GM18867 (cell line): Measurements from ENCODE around the gene DMWD.
"Not testable (repeated sequence)": the region's sequence is repeated elsewhere in the genome, so short reads cannot be mapped to it uniquely, and the experiment has no call there.

ENCODE experiments used
- ATAC-seq: cut with Tn5 transposase; IDR thresholded peaks from one replicate; pipeline ENCODE4 v1.9.1; 2021; ENCODE audit warnings: mild to moderate bottlenecking, moderate library complexity; ENCODE audit not compliant: unreplicated experiment

Gene DMWD

GRCh38 chr19:45816236-45817009, 23.8 kb upstream of the DMWD start:
- ATAC-seq = no peak

- ATAC-seq = no peak
Observed at GRCh38 chr19:45815481-45816216, 23.0 kb upstream of the DMWD start.

- no peak for ATAC-seq
Observed at GRCh38 chr19:45814851-45815480, 22.3 kb upstream of the DMWD start, which contains the start of gene RSPH6A. Gene RSPH6A (minus strand): TSS chr19:45815308. CDS start chr19:45815176, 132 bp downstream.

DNA sequence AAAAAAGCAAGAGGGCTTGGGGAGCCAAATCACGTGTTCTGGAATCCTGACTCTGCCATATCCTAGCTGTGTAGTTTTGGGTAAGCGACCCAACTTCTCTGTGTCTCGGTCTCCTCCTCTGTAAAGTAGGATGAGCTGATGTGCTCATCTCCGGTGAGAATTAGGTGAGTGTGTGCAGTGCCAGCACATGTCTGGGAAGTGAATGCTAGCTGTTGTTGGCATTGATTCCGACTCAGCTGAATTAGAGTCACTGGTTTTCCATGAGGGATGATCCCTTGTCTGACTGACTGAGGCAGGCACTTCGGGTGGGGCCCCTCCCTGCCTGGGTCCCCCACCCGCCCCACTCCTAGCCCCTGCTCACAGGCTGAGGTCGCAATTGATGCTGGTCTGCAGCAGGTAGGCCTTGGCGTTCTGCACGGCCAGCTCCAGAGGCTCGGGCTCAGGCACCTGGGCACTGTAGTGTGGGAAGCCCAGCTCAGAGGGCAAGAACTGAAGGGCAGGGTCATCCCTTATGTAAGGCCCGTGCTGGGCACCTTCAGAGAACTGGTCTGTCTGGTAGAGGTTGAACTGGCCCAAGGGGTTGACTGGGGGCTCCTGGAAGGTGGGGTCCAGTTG, 21.6 kb upstream of the DMWD start:
- ATAC-seq = no peak

- no peak for ATAC-seq
Observed at GRCh38 chr19:45812297-45812696, 19.7 kb upstream of the DMWD start.

DNA sequence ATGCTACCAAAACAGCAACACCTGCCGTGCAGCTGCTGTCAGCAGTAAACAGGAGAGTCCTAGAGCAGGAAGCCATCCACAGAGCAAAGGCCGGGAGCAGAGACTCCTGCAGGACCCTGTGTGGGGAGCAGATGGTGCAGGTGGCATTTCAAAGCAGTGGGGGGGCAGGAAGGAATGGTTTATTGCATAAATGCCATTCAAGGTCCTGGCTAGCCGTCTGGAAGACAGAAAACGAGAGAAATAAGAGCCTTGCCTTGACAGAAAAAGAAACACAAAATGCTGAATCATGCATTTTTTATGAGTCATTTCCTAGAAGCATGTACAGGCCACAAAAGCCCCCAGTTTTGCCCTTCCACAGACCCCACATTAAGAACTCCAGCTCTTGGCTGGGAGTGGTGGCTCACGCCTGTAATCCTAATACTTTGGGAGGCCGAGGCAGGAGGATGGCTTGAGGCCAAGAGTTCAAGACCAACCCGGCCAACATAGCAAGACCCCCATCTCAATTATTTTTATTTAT, 17.1 kb upstream of the DMWD start:
- no peak for ATAC-seq

- no peak for ATAC-seq
Observed at GRCh38 chr19:45805719-45806118, 13.1 kb upstream of the DMWD start.

GRCh38 chr19:45804959-45805230, 12.2 kb upstream of the DMWD start:
- no peak for ATAC-seq

GRCh38 chr19:45804140-45804958, 11.7 kb upstream of the DMWD start:
- ATAC-seq = no peak

- ATAC-seq = no peak
Observed at GRCh38 chr19:45801603-45802175, 9.0 kb upstream of the DMWD start.

DNA sequence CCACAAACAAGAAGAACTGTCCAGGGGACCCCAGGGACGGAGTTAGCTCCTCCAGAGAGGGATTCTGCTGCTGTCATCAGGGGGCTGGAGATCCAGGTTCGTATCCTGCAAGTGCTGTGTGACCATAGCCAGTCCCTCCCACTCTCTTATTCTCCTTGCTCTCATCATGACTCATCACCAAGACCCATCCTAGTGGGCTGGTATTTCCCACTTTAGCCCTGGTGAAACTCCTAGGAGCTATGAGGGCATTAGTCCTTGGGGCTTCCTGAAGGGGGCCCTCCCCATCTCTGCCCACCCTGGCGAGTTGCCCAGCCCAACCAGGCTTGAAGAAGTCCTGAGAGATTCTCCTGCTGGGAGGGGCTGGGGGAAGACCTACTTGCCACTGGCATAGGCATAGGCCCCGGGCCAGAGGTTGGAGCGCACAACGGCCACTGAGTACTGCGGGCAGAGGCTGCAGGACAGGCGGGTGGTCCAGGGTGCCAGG, 7.5 kb upstream of the DMWD start:
- no peak for ATAC-seq

DNA sequence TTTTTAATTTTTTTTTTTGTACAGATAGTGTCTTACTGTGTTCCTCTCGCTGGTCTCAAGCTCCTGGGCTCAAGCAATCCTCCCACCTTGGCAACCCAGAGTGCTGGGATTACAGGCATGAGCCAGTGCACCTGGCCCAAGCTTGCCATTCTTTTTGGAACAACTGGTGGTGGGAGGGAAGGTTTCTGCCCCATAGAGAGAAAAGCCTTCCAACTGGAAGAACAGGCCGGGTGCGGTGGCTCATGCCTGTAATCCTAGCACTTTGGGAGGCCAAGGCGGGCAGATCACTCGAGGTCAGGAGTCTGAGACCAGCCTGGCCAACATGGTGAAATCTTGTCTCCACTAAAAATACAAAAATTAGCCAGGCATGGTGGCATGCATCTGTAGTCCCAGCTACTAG, 6.9 kb upstream of the DMWD start:
- ATAC-seq = not testable (repeated sequence)

GRCh38 chr19:45798995-45799517, 6.4 kb upstream of the DMWD start:
- no peak for ATAC-seq

GRCh38 chr19:45794627-45795026, 2.0 kb upstream of the DMWD start:
- no peak for ATAC-seq

DNA sequence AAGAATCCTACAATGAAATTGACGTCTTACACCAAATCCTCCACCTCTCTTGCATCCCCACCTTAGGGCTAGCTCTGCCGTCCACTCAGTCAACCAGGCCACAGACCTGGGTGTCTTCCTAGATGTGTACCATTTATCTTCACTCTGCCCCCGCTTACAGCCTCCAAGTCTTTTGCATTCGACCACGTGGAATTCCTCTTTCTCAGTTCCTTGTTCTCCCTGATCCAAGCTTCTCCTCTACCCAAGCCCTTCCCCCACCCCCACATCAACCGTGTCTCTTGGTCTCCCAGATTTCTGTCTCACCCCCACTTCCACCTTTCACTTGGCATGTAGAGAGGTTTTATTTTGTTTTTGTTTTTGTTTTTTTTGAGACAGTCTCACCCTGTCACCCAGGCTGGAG, 1.2 kb upstream of the DMWD start:
- no peak for ATAC-seq

DNA sequence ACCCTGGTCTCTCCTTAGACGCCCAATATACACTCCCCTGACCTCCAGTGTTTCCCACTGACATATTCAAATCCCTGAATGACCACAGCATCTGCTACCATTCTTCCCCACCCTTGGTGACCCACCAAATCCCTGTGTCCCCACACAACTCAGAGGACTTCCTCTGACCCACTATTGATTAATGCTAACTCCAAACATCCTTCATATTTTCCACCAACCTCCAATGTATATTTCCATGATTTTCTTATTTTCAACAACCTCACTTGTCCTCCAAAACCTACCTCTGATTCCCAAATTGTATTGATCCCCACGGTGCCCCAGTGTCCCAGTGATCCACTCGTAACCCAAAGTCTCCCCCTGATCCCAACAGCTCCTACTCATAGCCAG, 526 bp upstream of the DMWD start:
- ATAC-seq = no peak

- ATAC-seq = no peak
Observed at GRCh38 chr19:45791744-45792469, 738 bp downstream of the DMWD start.

- no peak for ATAC-seq
Observed at GRCh38 chr19:45790942-45791341, 1.7 kb downstream of the DMWD start.
